Measurements from ENCODE around the gene ACAA1. TPM values are rescaled to one million over a fixed set of nuclear protein-coding genes. Genes with fewer than 3 reads are reported as not detected.

Gene ACAA1
- total and polyA plus RNA-seq, 2 donors (not counting 1 experiment from before 2014, with no cell fraction given) = 98.4 to 143 TPM

DNA sequence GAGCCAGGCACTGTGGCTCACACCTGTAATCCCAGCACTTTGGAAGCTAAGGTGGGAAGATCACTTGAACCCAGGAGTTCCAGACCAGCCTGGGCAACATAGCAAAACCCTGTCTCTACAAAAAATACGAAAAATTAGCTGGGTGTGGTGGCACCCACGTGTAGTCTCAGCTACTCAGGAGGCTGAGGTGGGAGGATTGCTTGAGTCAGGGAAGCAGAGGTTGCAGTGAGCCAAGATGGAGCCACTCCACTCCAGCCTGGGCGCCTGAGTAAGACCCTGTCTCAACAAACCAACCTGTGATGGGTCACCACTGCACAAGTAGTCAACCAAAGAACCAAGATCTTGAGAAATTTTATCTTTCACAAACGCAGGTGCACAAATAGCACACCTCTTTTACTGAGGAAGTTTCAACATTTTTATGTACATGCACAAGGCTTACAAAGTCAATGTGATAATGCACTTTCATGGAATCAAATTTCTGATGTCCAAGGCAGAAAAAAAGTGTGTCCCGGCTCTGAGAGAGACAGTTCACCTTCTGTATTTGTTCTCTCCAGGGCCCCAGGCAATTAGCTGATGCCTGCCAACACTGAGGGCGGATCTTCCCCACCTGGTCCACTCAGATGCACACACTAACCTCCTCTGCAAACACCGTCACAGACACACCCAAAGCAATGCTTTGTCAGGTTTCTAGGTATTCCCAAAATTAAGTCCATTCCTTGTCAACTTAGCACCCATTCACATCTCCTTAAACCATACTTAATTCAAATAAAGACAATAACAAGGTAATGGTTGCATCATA is 12.4 kb downstream of the ACAA1 start:
- Histone ChIP-seq H4K20me1 (ENCODE audit: control insufficient read depth, insufficient read depth, low read length, poor library complexity, severe bottlenecking) (peaks cover 23% of the 10 kb centered on the region), H3K4me3 (ENCODE audit: control extremely low read depth in 1 of 5, extremely low read depth in 1 of 5, insufficient read depth in 1 of 5, low read depth in 2 of 5, low read length in 4 of 5) (no peak overlapping the region), H3K36me3 (replicated peaks in 1 of 2; ENCODE audit: control extremely low read depth in 1 of 2, control insufficient read depth in 1 of 2, extremely low read depth in 1 of 2, insufficient read depth in 2 of 2, low read length in 1 of 2) (peaks cover 3 to 78% of the 10 kb centered on the region in 2 experiments), H3K79me2 (ENCODE audit: control insufficient read depth, insufficient read depth, low read length) (no peaks in the 10 kb centered on the region), H3K27ac (ENCODE audit: low read length in 2 of 2) (no peak overlapping the region), H3K27me3 (replicated peaks in 1 of 4; ENCODE audit: control extremely low read depth in 1 of 4, control insufficient read depth in 3 of 4, insufficient read depth in 4 of 4, low read length in 3 of 4) (no peaks in the 10 kb centered on the region), H3K9me3 (ENCODE audit: control extremely low read depth in 1 of 3, control insufficient read depth in 2 of 3, insufficient read depth in 1 of 3, low read length in 2 of 3) (no peaks in the 10 kb centered on the region), H3K4me2 (replicated peaks; ENCODE audit: low read depth, low read length, poor library complexity, severe bottlenecking) (no peak overlapping the region), H3K9ac (ENCODE audit: low read length) (no peak overlapping the region), H3K4me1 (ENCODE audit: control insufficient read depth in 2 of 2, insufficient read depth in 2 of 2, low read length in 2 of 2) (no peaks in the 10 kb centered on the region), H2AFZ (ENCODE audit: insufficient read depth, low read depth, low read length, poor library complexity, severe bottlenecking) (no peak overlapping the region)
- Mint-ChIP-seq H3K27me3 (no peaks in the 10 kb centered on the region), H3K4me1 (no peaks in the 10 kb centered on the region), H3K27ac (no peak overlapping the region), H3K4me3 (no peak overlapping the region), H3K9me3 (ENCODE audit: insufficient read depth) (no peaks in the 10 kb centered on the region)
- CTCF ChIA-PET = no interaction called here
- intact Hi-C loops (cut with micrococcal nuclease) = no loop called here
- WGBS (ENCODE audit: insufficient coverage) = 89% methylated on average over 5 of the region's 7 CpGs
- POLR2A ChIA-PET = no interaction called here
- no peak for TF ChIP-seq EZH2 (IDR thresholded peaks at IDR 0.05; ENCODE audit: borderline replicate concordance, insufficient read depth, low read depth, low read length, poor library complexity, severe bottlenecking)
- TF ChIP-seq, protein P1, sequence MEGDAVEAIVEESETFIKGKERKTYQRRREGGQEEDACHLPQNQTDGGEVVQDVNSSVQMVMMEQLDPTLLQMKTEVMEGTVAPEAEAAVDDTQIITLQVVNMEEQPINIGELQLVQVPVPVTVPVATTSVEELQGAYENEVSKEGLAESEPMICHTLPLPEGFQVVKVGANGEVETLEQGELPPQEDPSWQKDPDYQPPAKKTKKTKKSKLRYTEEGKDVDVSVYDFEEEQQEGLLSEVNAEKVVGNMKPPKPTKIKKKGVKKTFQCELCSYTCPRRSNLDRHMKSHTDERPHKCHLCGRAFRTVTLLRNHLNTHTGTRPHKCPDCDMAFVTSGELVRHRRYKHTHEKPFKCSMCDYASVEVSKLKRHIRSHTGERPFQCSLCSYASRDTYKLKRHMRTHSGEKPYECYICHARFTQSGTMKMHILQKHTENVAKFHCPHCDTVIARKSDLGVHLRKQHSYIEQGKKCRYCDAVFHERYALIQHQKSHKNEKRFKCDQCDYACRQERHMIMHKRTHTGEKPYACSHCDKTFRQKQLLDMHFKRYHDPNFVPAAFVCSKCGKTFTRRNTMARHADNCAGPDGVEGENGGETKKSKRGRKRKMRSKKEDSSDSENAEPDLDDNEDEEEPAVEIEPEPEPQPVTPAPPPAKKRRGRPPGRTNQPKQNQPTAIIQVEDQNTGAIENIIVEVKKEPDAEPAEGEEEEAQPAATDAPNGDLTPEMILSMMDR (IDR thresholded peaks at IDR 0.05) = no peak
- no peak for DNase-seq
- ATAC-seq (ENCODE audit: low read depth) = no peak

DNA sequence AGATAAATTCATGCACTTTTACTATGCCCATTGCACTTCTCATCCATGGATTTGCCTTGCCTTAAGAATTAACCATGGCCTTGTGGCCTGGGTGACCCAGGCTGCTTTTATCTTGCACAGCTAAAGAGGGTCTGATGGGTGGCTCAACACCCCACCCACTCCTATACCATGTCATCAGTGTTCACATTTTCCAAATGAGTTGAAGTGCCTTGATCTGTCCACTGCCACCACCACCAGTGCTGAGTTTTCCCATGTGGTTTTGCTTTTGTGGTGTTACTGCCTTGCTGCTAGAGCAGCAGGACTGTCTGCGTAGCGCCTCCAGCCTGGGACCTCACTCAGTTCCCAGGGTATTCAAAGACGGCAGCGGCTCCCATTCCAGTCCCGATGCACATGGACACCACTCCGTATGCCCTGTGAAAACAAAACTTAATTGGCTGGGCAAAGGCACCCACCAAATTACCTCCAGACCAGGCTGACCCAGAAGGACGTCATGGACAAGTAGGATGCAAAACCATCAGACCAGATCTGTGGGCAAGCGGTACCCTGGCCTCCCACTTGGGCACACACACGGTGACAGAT is 14.1 kb downstream of the ACAA1 start:
- no peak for ATAC-seq (ENCODE audit: low read depth)
- no peaks in the 10 kb centered on the region for H3K27me3 ChIP-seq (replicated peaks in 1 of 4; ENCODE audit: control extremely low read depth in 1 of 4, control insufficient read depth in 3 of 4, insufficient read depth in 4 of 4, low read length in 3 of 4)
- CTCF ChIA-PET = no interaction called here
- H3K27ac ChIP-seq (ENCODE audit: low read length in 2 of 2) = no peak overlapping the region
- H4K20me1 ChIP-seq (ENCODE audit: control insufficient read depth, insufficient read depth, low read length, poor library complexity, severe bottlenecking) = peaks cover 11% of the 10 kb centered on the region
- peaks cover 3% of the 10 kb centered on the region for H3K4me1 Mint-ChIP-seq
- intact Hi-C loops (cut with micrococcal nuclease) = no loop called here
- no peak overlapping the region for H3K9ac ChIP-seq (ENCODE audit: low read length)
- no peaks in the 10 kb centered on the region for H3K9me3 ChIP-seq (ENCODE audit: control extremely low read depth in 1 of 3, control insufficient read depth in 2 of 3, insufficient read depth in 1 of 3, low read length in 2 of 3)
- no peak overlapping the region for H2AFZ ChIP-seq (ENCODE audit: insufficient read depth, low read depth, low read length, poor library complexity, severe bottlenecking)
- no peak overlapping the region for H3K4me3 ChIP-seq (ENCODE audit: control extremely low read depth in 1 of 5, extremely low read depth in 1 of 5, insufficient read depth in 1 of 5, low read depth in 2 of 5, low read length in 4 of 5)
- H3K4me2 ChIP-seq (replicated peaks; ENCODE audit: low read depth, low read length, poor library complexity, severe bottlenecking) = no peak overlapping the region
- no peak overlapping the region for H3K4me3 Mint-ChIP-seq
- no peaks in the 10 kb centered on the region for H3K27me3 Mint-ChIP-seq
- H3K27ac Mint-ChIP-seq = no peak overlapping the region
- no peak for TF ChIP-seq EZH2 (IDR thresholded peaks at IDR 0.05; ENCODE audit: borderline replicate concordance, insufficient read depth, low read depth, low read length, poor library complexity, severe bottlenecking)
- TF ChIP-seq, protein P1 (IDR thresholded peaks at IDR 0.05) = no peak
- H3K4me1 ChIP-seq (ENCODE audit: control insufficient read depth in 2 of 2, insufficient read depth in 2 of 2, low read length in 2 of 2) = no peaks in the 10 kb centered on the region
- POLR2A ChIA-PET = no interaction called here
- H3K79me2 ChIP-seq (ENCODE audit: control insufficient read depth, insufficient read depth, low read length) = no peaks in the 10 kb centered on the region
- no peaks in the 10 kb centered on the region for H3K9me3 Mint-ChIP-seq (ENCODE audit: insufficient read depth)
- no peak for DNase-seq
- 96% methylated on average over 9 of the region's 9 CpGs for WGBS (ENCODE audit: insufficient coverage)
- peaks cover 3 to 63% of the 10 kb centered on the region in 2 experiments for H3K36me3 ChIP-seq (replicated peaks in 1 of 2; ENCODE audit: control extremely low read depth in 1 of 2, control insufficient read depth in 1 of 2, extremely low read depth in 1 of 2, insufficient read depth in 2 of 2, low read length in 1 of 2)

Measured in B cell (primary cell).